ENCODE measurements around the gene ANKRD33B.
"Not testable (repeated sequence)": the region's sequence is repeated elsewhere in the genome, so short reads cannot be mapped to it uniquely, and the experiment has no call there.

ANKRD33B gene

GRCh38 chr5:10621832-10622231, 58.0 kb downstream of the ANKRD33B start:
- no peak for DNase-seq

GRCh38 chr5:10622810-10623209, 58.9 kb downstream of the ANKRD33B start:
- no peak for DNase-seq

- DNase-seq, result no peak
Measured at GRCh38 chr5:10623305-10623910, 59.5 kb downstream of the ANKRD33B start.

- DNase-seq, result no peak
Measured at GRCh38 chr5:10624206-10624605, 60.3 kb downstream of the ANKRD33B start.

- no peak for DNase-seq
Measured at GRCh38 chr5:10624679-10625078, 60.8 kb downstream of the ANKRD33B start.

GRCh38 chr5:10625700-10626472, 62.0 kb downstream of the ANKRD33B start:
- DNase-seq, result no peak

- no peak for DNase-seq
Measured at GRCh38 chr5:10626473-10627013, 62.7 kb downstream of the ANKRD33B start.

- no peak for DNase-seq
Measured at GRCh38 chr5:10627160-10627701, 63.4 kb downstream of the ANKRD33B start.

GRCh38 chr5:10628601-10629000, 64.7 kb downstream of the ANKRD33B start:
- no peak for DNase-seq

- no peak for DNase-seq
Measured at GRCh38 chr5:10629682-10630081, 65.8 kb downstream of the ANKRD33B start.

GRCh38 chr5:10630126-10630525, 66.3 kb downstream of the ANKRD33B start:
- DNase-seq, result no peak

- not testable (repeated sequence) for DNase-seq
Measured at GRCh38 chr5:10630744-10631143, 66.9 kb downstream of the ANKRD33B start.

GRCh38 chr5:10631316-10631996, 67.6 kb downstream of the ANKRD33B start:
- DNase-seq, result no peak

- no peak for DNase-seq
Measured at GRCh38 chr5:10632110-10632761, 68.4 kb downstream of the ANKRD33B start.

- no peak for DNase-seq
Measured at GRCh38 chr5:10633271-10634049, 69.6 kb downstream of the ANKRD33B start.

- DNase-seq, result no peak
Measured at GRCh38 chr5:10634050-10634449, 70.2 kb downstream of the ANKRD33B start.

GRCh38 chr5:10634562-10634961, 70.7 kb downstream of the ANKRD33B start:
- no peak for DNase-seq

- DNase-seq, result no peak
Measured at GRCh38 chr5:10635257-10635866, 71.5 kb downstream of the ANKRD33B start.

- no peak for DNase-seq
Measured at GRCh38 chr5:10635867-10636350, 72.0 kb downstream of the ANKRD33B start.

- DNase-seq, result no peak
Measured at GRCh38 chr5:10636363-10637142, 72.7 kb downstream of the ANKRD33B start.
